Activated CD8-positive, alpha-beta memory T cell treated with anti-CD3 and anti-CD28 coated beads, Interleukin-2, amount 50 U/mL, for 24 hours (primary cell): ENCODE measurements around the gene KLF7.
"Not testable (repeated sequence)": the region's sequence is repeated elsewhere in the genome, so short reads cannot be mapped to it uniquely, and the experiment has no call there.

Experiments
- DNase-seq: peaks from one replicate; pipeline ENCODE4 v3.0.0-alpha.2; 2020; ENCODE audit errors: extremely low read depth

Gene KLF7

DNA sequence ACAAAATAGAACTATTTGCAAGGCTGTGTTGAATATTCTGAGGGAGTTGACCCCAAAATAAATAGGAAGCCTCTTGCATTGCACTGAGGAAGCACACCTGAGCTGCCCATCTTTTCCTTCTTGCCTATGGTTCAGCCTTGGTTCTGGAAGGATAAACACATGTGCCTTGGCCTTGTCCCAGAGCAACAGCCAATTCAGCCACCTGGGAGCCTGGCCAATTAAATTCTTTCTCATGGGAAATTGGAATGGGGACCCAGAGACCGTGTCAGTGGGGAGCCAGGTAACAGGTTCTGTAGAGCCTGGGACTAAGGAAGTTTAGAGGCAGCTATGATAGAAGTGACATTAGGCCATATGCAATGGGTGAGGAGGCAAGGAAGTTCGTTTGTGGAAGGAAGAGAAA, 99.6 kb downstream of the KLF7 start:
- DNase-seq: no peak

DNA sequence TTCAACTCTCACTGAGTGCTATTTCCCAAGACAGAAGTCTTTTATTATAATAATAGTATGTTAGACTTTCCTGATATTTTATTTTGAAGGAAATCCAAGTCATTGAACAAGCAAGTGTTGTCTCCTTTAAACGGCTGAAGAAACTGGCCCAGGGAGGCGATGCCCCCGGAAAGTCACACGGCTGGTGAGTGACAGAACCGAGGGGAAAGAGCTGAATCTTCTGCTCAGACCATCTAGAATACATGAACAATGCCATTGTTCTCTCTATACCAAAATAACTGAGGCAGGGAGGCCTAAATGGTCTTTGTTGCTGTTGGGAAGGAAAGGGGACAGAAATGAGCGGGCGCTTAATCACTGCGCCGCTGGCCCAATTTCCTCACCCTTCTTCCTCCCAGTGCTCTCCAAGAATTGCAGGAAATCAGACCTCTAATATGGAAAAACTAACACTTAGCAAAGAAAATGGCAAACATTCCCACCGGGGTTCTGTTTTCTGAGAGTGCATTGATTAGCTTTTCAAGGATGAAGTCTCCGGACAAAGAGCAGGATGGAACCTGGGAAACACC, 101.5 kb downstream of the KLF7 start:
- no peak for DNase-seq

DNA sequence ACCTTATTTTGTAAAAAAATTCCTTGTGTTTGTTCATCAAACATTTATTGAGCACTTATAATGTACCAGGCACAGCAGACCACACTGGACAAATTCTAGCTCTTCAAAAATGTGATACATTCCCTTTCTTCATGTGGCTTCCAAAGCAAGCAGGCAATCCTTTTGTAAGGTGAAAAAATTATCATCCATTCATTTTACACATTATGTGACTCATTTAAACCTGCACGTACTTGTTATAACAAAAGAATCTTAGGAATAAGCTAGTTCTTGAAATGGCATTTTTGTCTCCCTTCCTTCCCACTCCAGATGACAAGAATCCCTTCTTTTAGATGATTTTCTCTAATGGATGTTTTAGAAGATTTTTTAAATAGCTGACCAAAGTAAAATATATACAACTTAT, 104.6 kb downstream of the KLF7 start:
- no peak for DNase-seq

DNA sequence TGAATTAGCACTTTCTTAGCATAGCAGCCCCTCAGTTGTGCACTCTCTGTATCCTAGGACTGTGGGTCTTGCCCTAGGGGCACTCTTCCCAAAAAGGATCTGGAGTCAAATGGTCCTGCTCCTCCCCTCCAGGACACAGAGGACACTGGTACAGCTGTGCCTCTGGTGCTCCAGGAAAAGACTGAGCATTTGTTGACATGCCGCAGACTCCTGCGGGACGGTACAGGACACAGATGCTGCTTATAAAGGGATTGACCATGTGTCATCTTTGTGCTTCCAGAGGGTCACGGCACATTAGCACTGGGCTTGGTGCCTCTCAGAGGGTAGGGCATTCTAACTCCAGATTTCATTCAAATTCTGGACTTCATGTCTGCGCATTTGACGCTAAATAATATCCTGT, 110.5 kb downstream of the KLF7 start:
- DNase-seq: no peak

DNA sequence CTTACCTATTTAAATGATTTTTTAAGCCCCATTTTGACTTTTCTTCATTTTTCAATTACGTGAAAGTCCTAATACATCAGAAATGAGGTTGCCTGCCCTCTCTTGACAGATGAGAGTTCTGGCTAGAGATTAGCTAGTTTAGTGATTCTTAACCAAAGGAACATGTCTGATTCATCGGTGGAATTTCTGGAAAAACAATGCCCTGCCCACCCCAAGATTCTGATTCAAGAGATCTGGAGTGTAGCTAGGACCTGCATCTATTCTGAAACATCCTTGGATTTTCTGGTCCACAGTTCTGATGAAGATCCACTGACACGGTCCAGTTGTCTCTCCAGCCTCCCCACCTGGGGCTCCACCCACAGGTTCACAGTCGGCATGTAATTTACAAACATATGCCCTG, 111.2 kb downstream of the KLF7 start:
- DNase-seq: no peak

DNA sequence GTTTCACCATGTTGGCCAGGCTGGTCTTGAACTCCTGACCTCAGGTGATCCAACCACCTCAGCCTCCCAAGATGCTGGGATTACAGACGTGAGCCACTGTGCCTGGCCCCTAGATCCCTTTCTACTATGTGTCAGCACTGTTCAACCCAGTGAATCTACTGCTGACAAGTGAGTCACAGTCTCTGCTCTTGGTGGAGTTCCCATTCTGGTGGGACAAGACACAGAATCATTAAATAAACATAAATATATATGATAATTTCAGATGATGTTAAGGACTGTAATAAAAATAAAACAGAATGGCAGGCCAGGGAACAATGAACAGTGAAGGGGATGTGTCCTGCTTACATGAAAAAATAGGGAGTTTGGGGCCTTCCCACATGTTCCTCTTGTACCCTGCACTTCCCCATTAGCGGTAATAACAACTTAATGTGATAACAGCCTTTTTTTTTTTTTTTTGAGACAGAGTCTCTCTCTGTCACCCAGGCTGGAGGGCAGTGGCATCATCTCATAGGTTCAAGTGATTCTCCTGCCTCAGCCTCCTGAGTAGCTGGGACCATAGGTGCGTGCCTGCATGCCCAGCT, 114.3 kb downstream of the KLF7 start:
- DNase-seq: no peak

DNA sequence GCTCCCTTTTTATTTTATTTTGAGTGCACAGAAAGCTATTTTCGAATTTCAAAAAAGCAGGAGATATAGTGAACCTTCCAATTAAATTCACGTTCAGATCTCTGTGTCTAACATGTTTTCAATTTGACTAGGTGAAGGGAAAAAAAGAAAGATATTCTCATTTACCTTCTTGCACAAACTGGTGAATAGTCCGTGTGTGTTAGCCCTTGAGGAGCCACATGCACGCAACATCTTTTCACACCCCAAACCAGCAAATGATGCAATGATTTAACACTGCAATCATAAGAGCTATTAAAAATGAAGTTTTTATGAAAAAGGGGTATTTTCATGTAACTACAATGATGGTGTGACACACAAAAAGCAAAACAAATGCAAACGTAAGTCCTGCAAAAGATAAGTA, 116.6 kb downstream of the KLF7 start:
- no peak for DNase-seq

DNA sequence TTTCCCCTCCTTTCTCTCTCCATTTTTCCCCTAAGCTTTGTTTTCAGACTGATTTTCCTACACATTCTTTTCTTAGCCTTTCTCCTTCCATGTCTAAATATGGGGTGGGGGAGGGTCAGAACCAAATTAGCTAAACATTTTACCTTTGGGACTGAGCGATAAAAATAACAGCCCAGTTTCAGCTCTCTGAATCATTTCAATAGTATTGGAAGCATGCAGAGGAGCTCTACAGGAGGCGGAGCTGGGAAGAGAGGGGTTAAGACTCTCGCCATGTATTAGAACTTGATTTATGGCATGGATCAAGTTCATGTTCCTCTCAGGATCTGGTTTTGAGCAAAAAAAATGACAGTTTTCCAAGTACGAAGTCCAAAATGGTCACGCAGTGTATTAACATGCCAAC, 117.3 kb downstream of the KLF7 start:
- no peak for DNase-seq

DNA sequence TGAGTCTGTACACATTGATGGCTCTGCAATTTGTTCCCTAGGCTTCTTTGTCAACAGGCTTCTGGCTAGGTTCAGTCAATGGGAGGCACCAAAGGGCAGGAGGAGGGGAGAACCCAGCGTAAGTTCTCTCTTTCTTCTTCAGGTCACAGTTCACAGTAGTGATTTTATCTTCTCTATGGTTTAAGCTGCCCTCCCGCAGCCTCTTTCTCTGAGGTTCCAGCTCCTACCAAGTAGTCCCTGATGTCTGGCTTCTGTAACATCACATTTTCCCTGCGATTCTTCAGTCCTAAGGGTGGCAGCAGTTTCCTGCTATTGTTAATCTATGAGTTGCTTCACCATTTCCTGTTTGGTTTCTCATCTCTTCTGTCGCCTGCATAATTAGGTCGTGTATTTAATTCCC, 119.0 kb downstream of the KLF7 start:
- DNase-seq: peak; percentile 4

DNA sequence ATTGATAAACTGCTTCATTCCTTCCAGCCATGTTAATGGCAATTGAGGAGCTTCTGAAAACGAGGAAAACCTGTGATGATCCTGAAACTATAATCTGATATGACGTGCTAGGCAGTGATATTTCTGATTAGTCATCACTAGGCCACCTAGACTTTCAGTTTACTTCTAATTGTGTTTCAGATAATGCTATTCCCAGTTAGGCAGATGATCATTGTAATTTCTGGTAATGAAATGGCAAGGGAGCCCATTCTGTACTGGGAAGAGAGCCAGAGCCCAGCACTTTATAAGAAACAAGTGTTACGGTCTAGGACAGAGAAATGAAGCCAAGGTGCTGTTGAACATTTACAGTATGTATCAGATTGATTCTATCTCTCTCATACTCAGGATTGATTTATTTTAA, 120.2 kb downstream of the KLF7 start:
- no peak for DNase-seq

DNA sequence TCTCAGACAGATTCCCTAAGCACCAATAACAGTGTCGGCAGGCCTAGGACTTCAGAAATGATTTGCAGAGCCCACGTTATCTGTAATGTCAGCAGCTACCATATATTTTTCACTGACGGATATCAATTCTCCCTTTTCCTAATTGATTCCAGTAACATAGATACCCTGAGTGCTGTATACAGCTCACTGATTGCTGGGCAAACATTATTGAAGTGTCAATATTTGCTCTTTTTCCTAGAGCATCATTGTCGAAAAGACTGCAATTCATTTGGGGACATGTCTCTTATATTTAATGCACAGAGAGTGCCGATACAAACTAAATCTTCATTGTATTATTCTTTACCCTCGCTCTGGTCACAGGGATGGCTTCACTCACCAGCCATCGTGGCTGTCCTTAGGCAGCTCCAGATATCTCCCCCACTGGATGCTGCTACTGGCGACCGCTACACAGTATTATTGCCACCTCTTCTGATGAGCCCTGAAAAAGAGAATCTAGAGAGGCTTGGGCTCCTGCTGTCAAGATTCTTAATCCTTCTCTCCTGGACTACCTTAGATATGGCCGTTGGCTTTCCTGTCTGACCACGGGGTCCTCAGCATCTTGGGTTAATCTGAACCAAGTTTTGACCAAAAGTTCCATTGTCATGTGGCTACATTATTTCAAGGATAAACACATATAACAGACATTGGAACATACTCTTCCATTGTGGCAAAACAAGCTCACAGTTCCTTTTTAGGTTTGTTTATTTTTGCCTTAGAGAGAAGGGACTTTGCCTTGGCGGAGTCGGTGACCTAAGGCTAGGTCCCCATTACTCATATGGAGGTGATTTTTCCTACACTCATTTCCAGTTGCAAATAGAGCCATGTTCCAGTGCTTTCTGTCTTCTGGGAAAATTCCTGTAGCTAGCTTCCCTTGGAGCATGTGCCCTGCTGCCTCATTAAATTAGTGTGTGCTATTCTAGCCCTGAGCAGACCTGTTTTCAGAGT, 121.1 kb downstream of the KLF7 start:
- no peak for DNase-seq

DNA sequence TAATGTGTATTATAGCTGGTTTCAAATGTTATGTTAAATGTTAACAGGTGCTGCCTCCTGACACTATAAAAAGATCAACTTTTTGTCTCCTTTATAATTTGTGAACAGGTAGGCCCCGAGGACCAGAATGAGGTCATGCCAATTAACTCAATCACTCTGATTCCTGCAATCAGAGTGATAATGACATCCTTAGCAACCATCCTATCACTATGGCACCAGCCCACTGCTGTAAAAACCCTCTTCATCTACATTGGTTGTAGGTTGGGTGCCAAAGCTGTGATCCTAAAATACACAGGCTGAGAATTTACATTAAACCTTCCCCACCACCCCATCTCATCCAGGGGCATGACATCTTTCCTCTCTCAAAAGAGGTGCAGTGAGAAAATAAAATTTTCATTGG, 122.9 kb downstream of the KLF7 start:
- no peak for DNase-seq

DNA sequence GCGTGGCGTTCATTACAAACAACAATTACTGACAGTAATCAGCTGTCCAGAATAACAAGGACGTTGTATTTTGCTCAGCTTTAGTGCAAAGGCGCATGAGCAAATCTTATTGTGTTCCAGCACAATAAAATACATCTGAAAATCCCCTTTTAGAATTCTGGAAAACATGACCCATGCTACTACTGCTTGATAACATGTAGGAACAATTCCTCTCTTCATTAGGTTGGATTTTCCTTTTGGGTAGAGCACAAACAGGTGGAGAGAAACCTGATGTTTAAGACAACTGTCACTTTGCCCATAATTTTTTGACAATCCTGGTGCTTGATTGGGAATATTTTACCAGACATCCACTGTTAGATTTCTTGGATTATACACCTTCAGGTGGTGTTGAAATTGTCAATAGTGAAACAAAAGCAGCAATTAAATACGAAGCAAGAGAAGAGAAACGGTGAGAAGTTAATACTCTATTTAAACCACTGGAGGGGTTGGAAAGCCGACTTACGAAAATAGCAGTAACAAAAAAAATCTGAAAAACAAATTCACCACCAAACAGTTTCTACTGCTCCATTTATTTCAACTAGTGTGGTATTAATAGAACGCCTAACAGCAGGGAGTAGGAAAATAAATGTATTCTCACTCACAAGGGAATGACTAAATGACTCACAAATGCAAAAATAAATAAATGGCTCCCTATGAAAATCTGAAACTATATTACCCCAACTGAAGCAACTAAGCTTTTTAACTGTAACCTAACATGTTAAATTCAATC, 123.8 kb downstream of the KLF7 start:
- DNase-seq: no peak

DNA sequence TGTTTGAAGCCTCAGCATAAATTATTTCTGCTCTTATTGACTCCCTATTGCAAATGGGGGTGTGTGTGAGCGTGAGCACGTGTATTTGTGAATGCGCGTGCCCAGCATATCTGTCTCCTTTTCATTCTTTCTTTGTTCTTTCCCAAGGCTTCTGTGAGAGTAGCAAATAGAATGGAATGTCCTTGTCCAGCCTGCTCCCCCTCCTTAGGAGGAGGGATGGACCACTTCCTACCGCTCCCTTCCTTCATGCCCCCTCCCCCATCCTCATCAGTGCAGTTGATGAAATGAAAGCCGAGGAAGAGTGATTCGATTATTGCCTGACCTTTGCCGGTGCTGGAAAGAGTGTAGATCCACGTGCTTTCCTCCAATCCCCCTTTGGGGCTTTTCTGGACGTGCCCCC, 124.5 kb downstream of the KLF7 start:
- no peak for DNase-seq

DNA sequence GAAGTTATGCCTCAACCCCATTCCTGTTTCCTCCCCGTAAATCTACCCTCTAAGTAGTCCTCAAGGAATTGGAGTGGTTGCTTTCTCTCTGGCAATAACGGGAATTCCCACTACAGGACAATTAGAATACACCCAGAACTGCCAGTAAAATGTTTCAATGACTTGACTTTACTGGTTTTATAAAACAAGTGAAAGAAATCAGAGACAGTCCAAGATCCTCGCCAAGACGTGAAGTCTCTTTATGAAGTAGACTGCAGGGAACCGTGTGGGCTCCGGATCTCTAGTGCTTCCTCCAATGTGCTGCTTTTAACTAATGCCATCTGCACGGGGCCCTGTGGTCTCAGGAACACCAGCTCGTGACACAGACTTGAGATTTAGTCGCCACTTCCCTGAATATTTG, 125.1 kb downstream of the KLF7 start:
- DNase-seq: no peak

DNA sequence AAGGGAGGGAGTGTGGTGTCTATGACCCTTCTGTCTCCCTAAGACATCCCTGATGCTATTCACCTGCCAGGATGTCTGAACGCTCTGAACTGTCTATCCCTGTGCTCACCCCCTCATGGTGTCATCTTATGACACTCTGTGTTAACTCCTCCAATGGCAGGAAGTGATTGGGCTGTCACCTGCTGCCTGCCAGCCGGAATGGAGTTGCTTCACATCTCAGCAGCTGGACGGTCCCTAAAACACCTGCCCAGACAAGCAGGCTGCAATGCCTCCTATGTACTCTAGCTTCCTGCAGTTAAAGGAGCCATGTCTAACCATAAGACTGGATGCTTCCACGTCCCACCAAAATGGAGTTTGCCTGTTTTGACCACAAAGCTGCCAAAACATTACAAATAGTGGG, 126.5 kb downstream of the KLF7 start:
- DNase-seq: no peak

DNA sequence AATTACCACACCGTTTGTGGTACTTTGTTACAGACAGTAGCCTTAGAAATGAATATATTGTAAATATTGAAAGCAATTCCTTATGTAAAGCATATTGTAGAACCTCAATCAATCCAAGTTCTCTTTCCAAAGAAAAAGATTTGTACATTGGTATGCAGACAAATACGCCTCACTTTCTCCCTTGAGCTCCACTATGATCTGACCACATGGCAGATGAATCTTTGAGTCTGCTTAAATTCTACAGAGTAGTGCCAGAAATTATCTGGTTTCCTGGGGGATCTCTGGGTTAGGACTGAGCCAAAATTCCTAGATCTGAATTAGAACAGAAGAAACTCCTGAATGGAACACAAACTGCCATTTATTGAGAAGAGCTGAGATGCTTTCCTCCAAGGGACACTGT, 127.4 kb downstream of the KLF7 start:
- DNase-seq: no peak

DNA sequence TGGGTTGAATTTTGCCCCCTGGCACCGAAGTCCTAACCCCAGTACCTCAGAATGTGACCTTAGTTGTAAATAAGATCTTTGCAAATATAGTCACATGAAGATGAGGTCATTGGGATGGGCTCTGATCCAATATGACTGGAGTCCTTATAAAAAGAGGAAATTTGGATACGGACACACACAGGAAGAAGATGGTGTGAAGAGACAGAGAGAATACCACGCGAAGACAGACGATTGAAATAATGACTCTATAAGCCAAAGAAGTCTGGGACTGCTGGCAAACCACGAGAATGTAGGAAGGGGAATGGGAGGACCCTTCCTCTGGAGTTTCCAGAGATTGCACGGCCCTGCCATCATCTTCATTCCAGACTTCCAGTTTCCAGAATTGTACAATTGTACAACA, 127.9 kb downstream of the KLF7 start:
- no peak for DNase-seq

DNA sequence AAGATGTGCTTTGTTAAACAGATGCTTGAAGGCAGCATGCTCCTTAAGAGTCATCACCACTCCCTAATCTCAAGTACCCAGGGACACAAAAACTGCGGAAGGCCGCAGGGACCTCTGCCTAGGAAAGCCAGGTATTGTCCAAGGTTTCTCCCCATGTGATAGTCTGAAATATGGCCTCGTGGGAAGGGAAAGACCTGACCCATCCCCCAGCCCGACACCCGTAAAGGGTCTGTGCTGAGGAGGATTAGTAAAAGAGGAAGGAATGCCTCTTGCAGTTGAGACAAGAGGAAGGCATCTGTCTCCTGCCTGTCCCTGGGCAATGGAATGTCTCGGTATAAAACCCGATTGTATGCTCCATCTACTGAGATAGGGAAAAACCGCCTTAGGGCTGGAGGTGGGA, 128.7 kb downstream of the KLF7 start:
- not testable (repeated sequence) for DNase-seq

DNA sequence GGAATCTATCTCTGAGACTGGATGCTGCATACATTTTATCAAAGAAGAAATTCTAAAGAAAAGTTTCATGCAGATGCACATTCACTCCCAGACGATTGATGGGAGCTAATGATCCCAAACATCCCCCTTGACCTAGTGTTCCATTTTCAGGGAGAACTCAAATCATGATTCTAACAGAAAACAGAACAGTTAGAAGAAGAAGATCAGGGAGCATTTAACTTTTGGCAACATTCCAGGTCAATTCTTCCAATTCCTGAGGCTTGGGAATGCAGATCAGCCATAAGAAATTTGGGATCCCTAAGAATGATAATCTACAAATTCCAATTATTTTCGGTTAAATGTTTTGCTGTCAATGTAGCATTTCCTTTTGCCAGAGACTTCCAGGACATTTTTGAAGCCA, 129.9 kb downstream of the KLF7 start:
- no peak for DNase-seq

DNA sequence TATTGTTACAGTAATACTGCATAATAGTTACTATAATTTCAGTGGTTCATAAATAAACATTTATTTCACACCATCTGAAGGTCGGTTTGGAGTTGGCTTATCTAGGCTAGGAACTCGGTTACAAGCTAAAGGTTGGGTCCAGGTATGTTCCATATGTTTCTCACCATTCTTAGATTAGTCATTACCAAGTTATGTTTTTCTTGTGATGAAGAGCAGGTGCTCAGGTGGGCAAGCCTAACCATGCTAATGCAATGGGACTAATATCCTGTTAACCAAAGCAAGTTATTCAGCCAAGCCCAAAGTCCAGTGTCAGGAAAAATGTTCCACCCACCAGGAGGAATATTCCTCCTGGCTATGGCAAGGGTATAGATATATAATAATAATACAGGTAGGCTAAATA, 133.3 kb downstream of the KLF7 start:
- DNase-seq: no peak
